ENCODE measurements around the gene SLC1A7. TPM values are rescaled to one million over a fixed set of nuclear protein-coding genes. Genes with fewer than 3 reads are reported as not detected.

Gene SLC1A7
- total RNA-seq, 1 experiment from 2014 or later: 0.31 TPM

GRCh38 chr1:53073868-53074311, 68.5 kb downstream of the SLC1A7 start:
- TF ChIP-seq TCF7L2 (IDR thresholded peaks at IDR 0.05; ENCODE audit: low read depth, low read length): no peak
- TF ChIP-seq, protein P1, sequence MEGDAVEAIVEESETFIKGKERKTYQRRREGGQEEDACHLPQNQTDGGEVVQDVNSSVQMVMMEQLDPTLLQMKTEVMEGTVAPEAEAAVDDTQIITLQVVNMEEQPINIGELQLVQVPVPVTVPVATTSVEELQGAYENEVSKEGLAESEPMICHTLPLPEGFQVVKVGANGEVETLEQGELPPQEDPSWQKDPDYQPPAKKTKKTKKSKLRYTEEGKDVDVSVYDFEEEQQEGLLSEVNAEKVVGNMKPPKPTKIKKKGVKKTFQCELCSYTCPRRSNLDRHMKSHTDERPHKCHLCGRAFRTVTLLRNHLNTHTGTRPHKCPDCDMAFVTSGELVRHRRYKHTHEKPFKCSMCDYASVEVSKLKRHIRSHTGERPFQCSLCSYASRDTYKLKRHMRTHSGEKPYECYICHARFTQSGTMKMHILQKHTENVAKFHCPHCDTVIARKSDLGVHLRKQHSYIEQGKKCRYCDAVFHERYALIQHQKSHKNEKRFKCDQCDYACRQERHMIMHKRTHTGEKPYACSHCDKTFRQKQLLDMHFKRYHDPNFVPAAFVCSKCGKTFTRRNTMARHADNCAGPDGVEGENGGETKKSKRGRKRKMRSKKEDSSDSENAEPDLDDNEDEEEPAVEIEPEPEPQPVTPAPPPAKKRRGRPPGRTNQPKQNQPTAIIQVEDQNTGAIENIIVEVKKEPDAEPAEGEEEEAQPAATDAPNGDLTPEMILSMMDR (IDR thresholded peaks at IDR 0.05): no peak
- no peak for TF ChIP-seq SIN3A (IDR thresholded peaks at IDR 0.05; ENCODE audit: borderline replicate concordance, insufficient read depth, low read depth, low read length)
- TF ChIP-seq POLR2AphosphoS5 (IDR thresholded peaks at IDR 0.05; ENCODE audit: low read depth, low read length): no peak
- no peak for TF ChIP-seq REST (IDR thresholded peaks at IDR 0.05; ENCODE audit: insufficient read depth in 1 of 2, low read depth in 2 of 2, low read length in 1 of 2)
- POLR2A ChIA-PET: no interaction called here
- DNase-seq (ENCODE audit: low read depth, low spot score): no peak
- no TSS peak for BruUV-seq (replicated peaks)
- H3K27ac ChIP-seq (ENCODE audit: low read length): no peak overlapping the region
- H3K4me3 ChIP-seq (ENCODE audit: low read depth in 2 of 2, low read length in 2 of 2): no peak overlapping the region
- no peak for ATAC-seq
- H3K9me3 ChIP-seq (ENCODE audit: control insufficient read depth, insufficient read depth, low read depth, low read length): no peaks in the 10 kb centered on the region
- CTCF ChIA-PET: no interaction called here
- H3K36me3 ChIP-seq (ENCODE audit: control insufficient read depth, insufficient read depth, low read length): no peaks in the 10 kb centered on the region
- intact Hi-C loops (cut with micrococcal nuclease; ENCODE audit: unreplicated experiment) (no loop called here), in situ Hi-C loops (cut with HindIII; ENCODE audit: low pct_unique_long_range_greater_than_20kb, low sequenced_read_pairs) (no loop called here)
- no peaks in the 10 kb centered on the region for H3K4me1 ChIP-seq (ENCODE audit: control insufficient read depth, insufficient read depth, low read length)
- H3K27me3 ChIP-seq (ENCODE audit: control insufficient read depth, insufficient read depth, low read length): no peaks in the 10 kb centered on the region

DNA sequence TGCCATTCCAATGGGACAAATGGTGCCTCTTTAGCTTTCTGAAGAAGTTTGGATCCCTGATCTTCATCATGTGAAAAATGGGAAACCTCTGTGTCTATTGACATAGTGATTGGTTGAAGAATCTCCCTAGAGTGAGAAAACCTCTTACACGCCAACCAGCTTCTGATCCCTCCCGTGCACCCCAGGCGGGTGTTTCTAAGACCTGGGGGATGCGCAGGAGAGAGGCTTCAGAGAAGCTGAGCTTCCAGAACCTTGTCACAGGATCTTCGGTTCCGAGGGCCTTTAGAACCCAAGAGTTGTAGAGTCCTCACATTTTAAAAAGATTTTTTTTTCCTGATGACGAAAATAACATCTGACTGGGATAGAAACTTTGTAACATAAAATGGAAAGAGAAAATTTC, 69.2 kb downstream of the SLC1A7 start:
- Histone ChIP-seq H3K9me3 (ENCODE audit: control insufficient read depth, insufficient read depth, low read depth, low read length) (no peaks in the 10 kb centered on the region), H3K36me3 (ENCODE audit: control insufficient read depth, insufficient read depth, low read length) (no peaks in the 10 kb centered on the region), H3K27ac (ENCODE audit: low read length) (no peak overlapping the region), H3K27me3 (ENCODE audit: control insufficient read depth, insufficient read depth, low read length) (no peaks in the 10 kb centered on the region), H3K4me1 (ENCODE audit: control insufficient read depth, insufficient read depth, low read length) (no peaks in the 10 kb centered on the region), H3K4me3 (ENCODE audit: low read depth in 2 of 2, low read length in 2 of 2) (no peak overlapping the region)
- ChIA-PET POLR2A (no interaction called here), CTCF (no interaction called here)
- DNase-seq (ENCODE audit: low read depth, low spot score): no peak
- in situ Hi-C loops (cut with HindIII; ENCODE audit: low pct_unique_long_range_greater_than_20kb, low sequenced_read_pairs) (no loop called here), intact Hi-C loops (cut with micrococcal nuclease; ENCODE audit: unreplicated experiment) (no loop called here)
- no peak for ATAC-seq
- no peak for TF ChIP-seq POLR2AphosphoS5 (IDR thresholded peaks at IDR 0.05; ENCODE audit: low read depth, low read length)
- TF ChIP-seq, protein P1 (IDR thresholded peaks at IDR 0.05): no peak
- no peak for TF ChIP-seq REST (IDR thresholded peaks at IDR 0.05; ENCODE audit: insufficient read depth in 1 of 2, low read depth in 2 of 2, low read length in 1 of 2)
- TF ChIP-seq SIN3A (IDR thresholded peaks at IDR 0.05; ENCODE audit: borderline replicate concordance, insufficient read depth, low read depth, low read length): no peak
- TF ChIP-seq TCF7L2 (IDR thresholded peaks at IDR 0.05; ENCODE audit: low read depth, low read length): no peak
- BruUV-seq (replicated peaks): no TSS peak
